K562 (cell line): ENCODE data around the gene PRPF8. TPM values are rescaled to one million over a fixed set of nuclear protein-coding genes. Genes with fewer than 3 reads are reported as not detected.

Experiments
- ELF2 ChIP-seq: fragments of 250-450 bp; sonication (Bioruptor Pico); IDR thresholded peaks from 2 replicates; pipeline ENCODE4 v1.5.0; 2021; ENCODE audit warnings: mild to moderate bottlenecking
- HMBOX1 ChIP-seq: sonication (generic); IDR thresholded peaks from 2 replicates; pipeline ENCODE4 v1.6.1; 2016
- HOMEZ ChIP-seq: fragments of 250-450 bp; sonication (Bioruptor Pico); IDR thresholded peaks from 2 replicates; pipeline ENCODE4 v1.4.0; 2020; ENCODE audit warnings: mild to moderate bottlenecking, moderate library complexity
- ILF3 ChIP-seq: fragments of 450-650 bp; IDR thresholded peaks from 2 replicates; pipeline ENCODE4 v1.6.1; 2018; ENCODE audit warnings: antibody characterized with exemption, mild to moderate bottlenecking, moderate library complexity, borderline replicate concordance
- MAZ ChIP-seq, 2 experiments: fragments of 450-650 bp in 1 of 2; sonication (generic) in 1 of 2; formaldehyde crosslinking; IDR thresholded peaks in 1 of 2; conservative IDR thresholded peaks in 1 of 2; 2 replicates each; pipeline versions ENCODE4 v1.4.0 to v1.5.0; 2020; ENCODE audit warnings: mild to moderate bottlenecking in 1 of 2, missing genetic modification reagents in 1 of 2
- MYC ChIP-seq, 2 experiments: fragments of 250-450 bp in 1 of 2; sonication (Bioruptor Pico) in 1 of 2; IDR thresholded peaks; 2 replicates each; pipeline versions ENCODE4 v1.5.1 to v1.6.1; 2012 to 2021; ENCODE audit warnings: low read depth in 2 of 2, borderline replicate concordance in 1 of 2, improper control_type of control experiment in 1 of 2, low read length in 1 of 2, mild to moderate bottlenecking in 1 of 2, moderate library complexity in 1 of 2
- POLR2G ChIP-seq: fragments of 200-400 bp; formaldehyde crosslinking; IDR thresholded peaks from 2 replicates; pipeline ENCODE4 v1.6.1; 2017; ENCODE audit warnings: low read depth, mild to moderate bottlenecking, antibody characterized with exemption, low read length, moderate library complexity
- SMAD4 ChIP-seq: fragments of 250-450 bp; sonication (Bioruptor Pico); conservative IDR thresholded peaks from 2 replicates; pipeline ENCODE4 v1.8.0; 2021; ENCODE audit warnings: inconsistent platforms, mild to moderate bottlenecking, moderate library complexity
- STAG1 ChIP-seq: sonication (generic); formaldehyde crosslinking; IDR thresholded peaks from 2 replicates; pipeline ENCODE4 v1.5.0; 2020; ENCODE audit warnings: missing genetic modification reagents, borderline replicate concordance
- TOE1 ChIP-seq, 2 experiments: fragments of 450-650 bp in 1 of 2; sonication (generic) in 1 of 2; formaldehyde crosslinking in 1 of 2; IDR thresholded peaks; 2 replicates each; pipeline versions ENCODE4 v1.7.1 to v1.8.0; 2016 to 2022; ENCODE audit warnings: borderline replicate concordance in 2 of 2, mild to moderate bottlenecking in 2 of 2, antibody characterized with exemption in 1 of 2, inconsistent platforms in 1 of 2, low read depth in 1 of 2, missing genetic modification reagents in 1 of 2, moderate library complexity in 1 of 2
- ZNF431 ChIP-seq: sonication (generic); formaldehyde crosslinking; IDR thresholded peaks from 2 replicates; pipeline ENCODE4 v1.8.0; 2022; ENCODE audit warnings: mild to moderate bottlenecking, missing genetic modification reagents
- ZNF644 ChIP-seq: fragments of 200-800 bp; sonication (Bioruptor generic); IDR thresholded peaks from 2 replicates; pipeline ENCODE4 v1.6.1; 2016; ENCODE audit warnings: low read depth, missing genetic modification characterization, missing compliant biosample characterization
- ZNF707 ChIP-seq: fragments of 250-450 bp; sonication (Bioruptor Pico); conservative IDR thresholded peaks from 2 replicates; pipeline ENCODE4 v1.8.0; 2022; ENCODE audit warnings: inconsistent platforms, mild to moderate bottlenecking, moderate library complexity
- polyA plus RNA-seq, 8 experiments: library from polyadenylated mRNA; depleted of rRNA in 4 of 8; stranded (reverse) in 5 of 8; unstranded in 3 of 8; fragments of >200 nt; fragmentation: Nextera tagmentation in 2 of 8; fragmentation: Illumina TruSeq in 1 of 8; extraction: Ambion mirVana in 2 of 8; extraction: Trizol in 1 of 8; gene quantifications; 2 replicates each; pipeline versions ENCODE4 v1.2.1 to v1.2.3, GENCODE V29; 2011 to 2014; ENCODE audit warnings: inconsistent platforms in 1 of 8, missing spikeins in 1 of 8
- total RNA-seq, 7 experiments: library from RNA; depleted of rRNA in 6 of 7; stranded (reverse); fragments of >200 nt in 6 of 7; fragmentation: Illumina TruSeq in 2 of 7; extraction: Trizol in 2 of 7; gene quantifications; 2 replicates each; pipeline versions ENCODE4 v1.2.1 to v1.2.3, GENCODE V29; 2011 to 2021; ENCODE audit warnings: low replicate concordance in 1 of 7
- TF ChIP-seq, protein P1 (sequence below): fragments of 200-800 bp; sonication (Bioruptor generic); IDR thresholded peaks from 2 replicates; pipeline ENCODE4 v1.6.1; 2017; ENCODE audit warnings: missing genetic modification characterization, missing compliant biosample characterization
- TF ChIP-seq, protein P2 (sequence below): sonication (generic); formaldehyde crosslinking; IDR thresholded peaks from 2 replicates; pipeline ENCODE4 v1.8.0; 2022; ENCODE audit warnings: missing genetic modification reagents, mild to moderate bottlenecking, moderate library complexity, borderline replicate concordance
- TF ChIP-seq, protein P3 (sequence below): IDR thresholded peaks from 2 replicates; pipeline ENCODE4 v1.6.1; 2014; ENCODE audit warnings: antibody characterized with exemption
- TF ChIP-seq, protein P4 (sequence below): fragments of 450-650 bp; formaldehyde crosslinking; IDR thresholded peaks from 2 replicates; pipeline ENCODE4 v1.4.0; 2022; ENCODE audit warnings: missing genetic modification characterization

PRPF8 gene
- total and polyA plus RNA-seq, 9 of the 15 experiments (the other 6 are each of a cell fraction or from before 2014, with no cell fraction given): 64.3 to 294 (median 85.9) TPM

DNA sequence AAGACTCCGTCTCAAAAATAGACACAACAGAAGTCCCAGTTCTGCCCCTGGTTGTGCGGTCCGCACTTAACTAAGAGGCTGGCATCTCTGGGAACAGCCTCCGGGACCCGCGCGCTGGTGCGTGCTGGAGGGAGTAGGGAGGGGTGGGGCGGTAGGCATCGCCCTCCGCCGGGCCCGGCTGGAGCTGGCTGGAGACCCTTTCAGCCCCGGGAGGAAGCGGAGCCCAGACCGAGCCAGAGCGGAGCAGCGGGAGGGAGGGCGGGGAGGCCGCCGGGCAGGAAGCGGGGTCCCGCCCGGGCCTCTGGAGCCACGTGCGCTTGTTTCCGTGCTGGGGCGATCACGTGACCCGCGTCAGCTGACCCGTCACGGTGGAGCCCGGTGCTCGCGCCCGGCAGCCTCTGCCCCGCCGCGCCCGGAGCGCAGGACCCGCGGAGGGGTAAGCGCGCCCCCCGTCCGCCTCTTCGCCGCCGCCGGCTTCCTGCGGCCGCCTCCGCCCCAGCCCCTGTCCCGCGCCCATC lies 39.7 kb upstream of the PRPF8 start, which contains the start of gene WDR81 (continued):
- TF ChIP-seq ZNF707 (no peak), MAZ (CRISPR knock-in tag; conservative IDR thresholded peaks at IDR 0.05 in 1 of 2, IDR thresholded peaks at IDR 0.05 in 1 of 2) (0 out of 4 replicates have a peak, but pooled peaks of 1 of the 2 experiments have one; percentile 44), ZNF644 (no peak), ELF2 (CRISPR knock-in tag) (peak; percentile 64; the same call in 1 of the 2 replicates), HOMEZ (no peak), ZNF431 (no peak; the same call in 1 of the 2 replicates), TOE1 (IDR thresholded peaks at IDR 0.05; ENCODE audit: borderline replicate concordance) (peak; percentile 95), TOE1 (CRISPR knock-in tag; IDR thresholded peaks at IDR 0.05; ENCODE audit: borderline replicate concordance, low read depth) (no peak), STAG1 (CRISPR knock-in tag) (no peak), MYC (IDR thresholded peaks at IDR 0.05; ENCODE audit: low read depth, low read length) (peak; percentile 90), MYC (CRISPR knock-in tag; IDR thresholded peaks at IDR 0.05; ENCODE audit: borderline replicate concordance, low read depth) (peak; percentile 19; the same call in 1 of the 2 replicates), HMBOX1 (no peak), POLR2G (peak; percentile 67; the same call in 1 of the 2 replicates), SMAD4 (CRISPR knock-in tag) (0 out of 2 replicates have a peak, but pooled peaks have one; percentile 18), ILF3 (no peak)
- TF ChIP-seq, protein P1, sequence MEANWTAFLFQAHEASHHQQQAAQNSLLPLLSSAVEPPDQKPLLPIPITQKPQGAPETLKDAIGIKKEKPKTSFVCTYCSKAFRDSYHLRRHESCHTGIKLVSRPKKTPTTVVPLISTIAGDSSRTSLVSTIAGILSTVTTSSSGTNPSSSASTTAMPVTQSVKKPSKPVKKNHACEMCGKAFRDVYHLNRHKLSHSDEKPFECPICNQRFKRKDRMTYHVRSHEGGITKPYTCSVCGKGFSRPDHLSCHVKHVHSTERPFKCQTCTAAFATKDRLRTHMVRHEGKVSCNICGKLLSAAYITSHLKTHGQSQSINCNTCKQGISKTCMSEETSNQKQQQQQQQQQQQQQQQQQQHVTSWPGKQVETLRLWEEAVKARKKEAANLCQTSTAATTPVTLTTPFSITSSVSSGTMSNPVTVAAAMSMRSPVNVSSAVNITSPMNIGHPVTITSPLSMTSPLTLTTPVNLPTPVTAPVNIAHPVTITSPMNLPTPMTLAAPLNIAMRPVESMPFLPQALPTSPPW: peak; percentile 70
- TF ChIP-seq, protein P2, sequence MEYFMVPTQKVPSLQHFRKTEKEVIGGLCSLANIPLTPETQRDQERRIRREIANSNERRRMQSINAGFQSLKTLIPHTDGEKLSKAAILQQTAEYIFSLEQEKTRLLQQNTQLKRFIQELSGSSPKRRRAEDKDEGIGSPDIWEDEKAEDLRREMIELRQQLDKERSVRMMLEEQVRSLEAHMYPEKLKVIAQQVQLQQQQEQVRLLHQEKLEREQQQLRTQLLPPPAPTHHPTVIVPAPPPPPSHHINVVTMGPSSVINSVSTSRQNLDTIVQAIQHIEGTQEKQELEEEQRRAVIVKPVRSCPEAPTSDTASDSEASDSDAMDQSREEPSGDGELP: peak; percentile 84
- TF ChIP-seq, protein P3, sequence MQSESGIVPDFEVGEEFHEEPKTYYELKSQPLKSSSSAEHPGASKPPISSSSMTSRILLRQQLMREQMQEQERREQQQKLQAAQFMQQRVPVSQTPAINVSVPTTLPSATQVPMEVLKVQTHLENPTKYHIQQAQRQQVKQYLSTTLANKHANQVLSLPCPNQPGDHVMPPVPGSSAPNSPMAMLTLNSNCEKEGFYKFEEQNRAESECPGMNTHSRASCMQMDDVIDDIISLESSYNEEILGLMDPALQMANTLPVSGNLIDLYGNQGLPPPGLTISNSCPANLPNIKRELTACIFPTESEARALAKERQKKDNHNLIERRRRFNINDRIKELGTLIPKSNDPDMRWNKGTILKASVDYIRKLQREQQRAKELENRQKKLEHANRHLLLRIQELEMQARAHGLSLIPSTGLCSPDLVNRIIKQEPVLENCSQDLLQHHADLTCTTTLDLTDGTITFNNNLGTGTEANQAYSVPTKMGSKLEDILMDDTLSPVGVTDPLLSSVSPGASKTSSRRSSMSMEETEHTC: peak; percentile 73; the same call in 1 of the 2 replicates
- TF ChIP-seq, protein P4, sequence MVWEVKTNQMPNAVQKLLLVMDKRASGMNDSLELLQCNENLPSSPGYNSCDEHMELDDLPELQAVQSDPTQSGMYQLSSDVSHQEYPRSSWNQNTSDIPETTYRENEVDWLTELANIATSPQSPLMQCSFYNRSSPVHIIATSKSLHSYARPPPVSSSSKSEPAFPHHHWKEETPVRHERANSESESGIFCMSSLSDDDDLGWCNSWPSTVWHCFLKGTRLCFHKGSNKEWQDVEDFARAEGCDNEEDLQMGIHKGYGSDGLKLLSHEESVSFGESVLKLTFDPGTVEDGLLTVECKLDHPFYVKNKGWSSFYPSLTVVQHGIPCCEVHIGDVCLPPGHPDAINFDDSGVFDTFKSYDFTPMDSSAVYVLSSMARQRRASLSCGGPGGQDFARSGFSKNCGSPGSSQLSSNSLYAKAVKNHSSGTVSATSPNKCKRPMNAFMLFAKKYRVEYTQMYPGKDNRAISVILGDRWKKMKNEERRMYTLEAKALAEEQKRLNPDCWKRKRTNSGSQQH (CRISPR knock-in tag): no peak
